ENCODE results near the gene ING2. TPM values are rescaled to one million over a fixed set of nuclear protein-coding genes. Genes with fewer than 3 reads are reported as not detected.
A peak's percentile ranks its signal among the peaks of the same experiment; 100 is the strongest.

The ING2 gene
- total and polyA plus RNA-seq, 2 of the 8 experiments (the other 6 are each of a cell fraction or from before 2014, with no cell fraction given), result 5.1 to 16.1 TPM

DNA sequence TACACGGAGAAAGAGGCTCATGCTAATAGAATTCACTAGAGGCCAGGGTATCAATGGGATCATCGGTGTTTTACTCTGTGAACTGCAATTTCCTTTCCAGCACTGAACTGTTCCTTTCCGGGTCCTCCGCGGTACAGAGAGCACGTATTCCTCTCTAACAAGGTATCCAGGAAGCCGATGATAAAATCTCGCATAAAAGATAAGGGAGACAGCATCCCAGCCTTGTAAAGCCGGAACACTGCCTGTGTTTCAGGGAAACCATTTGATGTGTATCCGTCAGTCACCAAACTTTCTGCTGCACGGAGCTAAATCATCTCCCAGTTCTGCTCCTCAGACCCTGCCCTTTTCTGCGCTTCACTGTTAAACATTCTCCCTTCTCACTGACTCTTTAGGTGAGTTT is 54.0 kb downstream of the ING2 start:
- no peak for FAIRE-seq
- peak overlapping the region; percentile 62; the same call in 1 of the 2 replicates for H2AFZ ChIP-seq (ENCODE audit: low read length)
- no peaks in the 10 kb centered on the region for H3K36me3 ChIP-seq (ENCODE audit: control insufficient read depth in 2 of 4, insufficient read depth in 4 of 4, low read length in 3 of 4)

More for the DNA sequence above, 54.0 kb downstream of the ING2 start:
- WGBS, 2 experiments (ENCODE audit: extremely low coverage in 1 of 2, insufficient coverage in 1 of 2, insufficient read length in 1 of 2, insufficient replicate concordance in 2 of 2, low coverage in 1 of 2, low lambda C conversion rate in 2 of 2, missing lambda C conversion rate in 1 of 2), result 93% methylated on average over 12 of the region's 12 CpGs; no CpG with 5 or more reads in 1 of the 2 experiments
- no peak for DNase-seq (ENCODE audit: low read depth in 1 of 2, low spot score in 2 of 2)
- H3K23me2 ChIP-seq (ENCODE audit: low read depth, low read length), result peaks cover 5% of the 10 kb centered on the region; the same call in 1 of the 2 replicates
- no peaks in the 10 kb centered on the region for H3K79me2 ChIP-seq (ENCODE audit: control insufficient read depth in 1 of 2, insufficient read depth in 2 of 2, low read length in 2 of 2)
- H3K9me3 ChIP-seq (ENCODE audit: insufficient read depth in 2 of 2, low read depth in 1 of 2, low read length in 1 of 2), result no peaks in the 10 kb centered on the region
- no peak overlapping the region for H4K5ac ChIP-seq (ENCODE audit: insufficient read length, low read depth, low read length)
- H3K4me2 ChIP-seq (ENCODE audit: insufficient read depth in 1 of 2, low read depth in 2 of 2, low read length in 2 of 2), result no peak overlapping the region
- H3K27me3 ChIP-seq (replicated peaks in 1 of 4; ENCODE audit: control insufficient read depth in 3 of 4, extremely low read depth in 1 of 4, insufficient read depth in 3 of 4, low read length in 3 of 4), result no peaks in the 10 kb centered on the region
- H2BK20ac ChIP-seq (ENCODE audit: low read length), result no peak overlapping the region
- no peak overlapping the region for H3K14ac ChIP-seq (ENCODE audit: insufficient read length)
- no peak overlapping the region for H2BK15ac ChIP-seq (ENCODE audit: low read length)
- ChIA-PET CTCF (ENCODE audit: partially characterized antibody) (no interaction called here), POLR2A (ENCODE audit: partially characterized antibody) (no interaction called here)
- H3K4ac ChIP-seq (replicated peaks; ENCODE audit: insufficient read length, low read depth, low read length), result no peak overlapping the region
- no peak overlapping the region for H3K9ac ChIP-seq (replicated peaks in 1 of 4; ENCODE audit: extremely low read depth in 1 of 4, low read depth in 3 of 4, low read length in 3 of 4)
- no peak overlapping the region for H4K8ac ChIP-seq (ENCODE audit: extremely low read depth, insufficient read depth, low read length)
- H4K91ac ChIP-seq (replicated peaks; ENCODE audit: insufficient read length, low read length), result no peak overlapping the region
- TF ChIP-seq YY1 (IDR thresholded peaks at IDR 0.05; ENCODE audit: low read depth, low read length), result no peak
- no peak for TF ChIP-seq KDM4A (IDR thresholded peaks at IDR 0.05; ENCODE audit: low read depth, low read length, severe bottlenecking)
- no peak for TF ChIP-seq BCL11A (IDR thresholded peaks at IDR 0.05; ENCODE audit: low read depth in 2 of 2, low read length in 2 of 2)
- TF ChIP-seq EGR1 (IDR thresholded peaks at IDR 0.05; ENCODE audit: borderline replicate concordance, low read depth, low read length), result no peak
- TF ChIP-seq, protein P1, sequence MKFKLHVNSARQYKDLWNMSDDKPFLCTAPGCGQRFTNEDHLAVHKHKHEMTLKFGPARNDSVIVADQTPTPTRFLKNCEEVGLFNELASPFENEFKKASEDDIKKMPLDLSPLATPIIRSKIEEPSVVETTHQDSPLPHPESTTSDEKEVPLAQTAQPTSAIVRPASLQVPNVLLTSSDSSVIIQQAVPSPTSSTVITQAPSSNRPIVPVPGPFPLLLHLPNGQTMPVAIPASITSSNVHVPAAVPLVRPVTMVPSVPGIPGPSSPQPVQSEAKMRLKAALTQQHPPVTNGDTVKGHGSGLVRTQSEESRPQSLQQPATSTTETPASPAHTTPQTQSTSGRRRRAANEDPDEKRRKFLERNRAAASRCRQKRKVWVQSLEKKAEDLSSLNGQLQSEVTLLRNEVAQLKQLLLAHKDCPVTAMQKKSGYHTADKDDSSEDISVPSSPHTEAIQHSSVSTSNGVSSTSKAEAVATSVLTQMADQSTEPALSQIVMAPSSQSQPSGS (IDR thresholded peaks at IDR 0.05; ENCODE audit: low read length), result no peak
- TF ChIP-seq, protein P2, sequence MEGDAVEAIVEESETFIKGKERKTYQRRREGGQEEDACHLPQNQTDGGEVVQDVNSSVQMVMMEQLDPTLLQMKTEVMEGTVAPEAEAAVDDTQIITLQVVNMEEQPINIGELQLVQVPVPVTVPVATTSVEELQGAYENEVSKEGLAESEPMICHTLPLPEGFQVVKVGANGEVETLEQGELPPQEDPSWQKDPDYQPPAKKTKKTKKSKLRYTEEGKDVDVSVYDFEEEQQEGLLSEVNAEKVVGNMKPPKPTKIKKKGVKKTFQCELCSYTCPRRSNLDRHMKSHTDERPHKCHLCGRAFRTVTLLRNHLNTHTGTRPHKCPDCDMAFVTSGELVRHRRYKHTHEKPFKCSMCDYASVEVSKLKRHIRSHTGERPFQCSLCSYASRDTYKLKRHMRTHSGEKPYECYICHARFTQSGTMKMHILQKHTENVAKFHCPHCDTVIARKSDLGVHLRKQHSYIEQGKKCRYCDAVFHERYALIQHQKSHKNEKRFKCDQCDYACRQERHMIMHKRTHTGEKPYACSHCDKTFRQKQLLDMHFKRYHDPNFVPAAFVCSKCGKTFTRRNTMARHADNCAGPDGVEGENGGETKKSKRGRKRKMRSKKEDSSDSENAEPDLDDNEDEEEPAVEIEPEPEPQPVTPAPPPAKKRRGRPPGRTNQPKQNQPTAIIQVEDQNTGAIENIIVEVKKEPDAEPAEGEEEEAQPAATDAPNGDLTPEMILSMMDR (IDR thresholded peaks at IDR 0.05; ENCODE audit: control extremely low read depth in 1 of 3, insufficient read depth in 1 of 3, low read depth in 1 of 3, low read length in 3 of 3), result no peak
- H3K27ac ChIP-seq (ENCODE audit: low read depth, low read length), result no peak overlapping the region
- H3K18ac ChIP-seq (ENCODE audit: extremely low read depth, low read length), result no peak overlapping the region
- no peak overlapping the region for H3K23ac ChIP-seq (ENCODE audit: insufficient read length)
- no peak overlapping the region for H2BK5ac ChIP-seq (ENCODE audit: low read depth, low read length)
- no peaks in the 10 kb centered on the region for H3K4me1 ChIP-seq (replicated peaks in 1 of 4; ENCODE audit: control insufficient read depth in 3 of 4, insufficient read depth in 4 of 4, low read length in 3 of 4)
- H3K4me3 ChIP-seq (ENCODE audit: extremely low read depth in 1 of 4, insufficient read depth in 2 of 4, low read depth in 3 of 4, low read length in 4 of 4), result no peak overlapping the region
- no peak overlapping the region for H2BK120ac ChIP-seq (replicated peaks; ENCODE audit: low read depth, low read length)
- H3K79me1 ChIP-seq (ENCODE audit: low read depth, low read length), result no peaks in the 10 kb centered on the region
- no peak overlapping the region for H2AK5ac ChIP-seq (ENCODE audit: low read depth, low read length)
- no peak overlapping the region for H3K56ac ChIP-seq (replicated peaks; ENCODE audit: insufficient read length, low read depth, low read length)
- no peak overlapping the region for H2BK12ac ChIP-seq (ENCODE audit: low read depth, low read length)
- no peaks in the 10 kb centered on the region for H4K20me1 ChIP-seq (replicated peaks in 1 of 2; ENCODE audit: control insufficient read depth in 1 of 2, insufficient read depth in 2 of 2, low read length in 2 of 2)

All from H1 (cell line).